Measurements from ENCODE around the gene TBCD. TPM values are rescaled to one million over a fixed set of nuclear protein-coding genes. Genes with fewer than 3 reads are reported as not detected.

The TBCD gene
- total RNA-seq, 3 donors from 2014 or later: 45.4 to 65.9 (median 53.3) TPM

GRCh38 chr17:82704886-82705285 is 47.0 kb upstream of the TBCD start:
- intact Hi-C loops (cut with DNase I; ENCODE audit: low total_unique reads): no loop called here
- DNase-seq (ENCODE audit: low spot score in 2 of 2): no peak
- Histone ChIP-seq H3K27ac (no peak overlapping the region), H3K9me3 (no peaks in the 10 kb centered on the region), H3K4me1 (no peaks in the 10 kb centered on the region), H3K27me3 (no peaks in the 10 kb centered on the region), H3K36me3 (no peaks in the 10 kb centered on the region), H3K4me3 (no peak overlapping the region)
- TF ChIP-seq POLR2AphosphoS5 (IDR thresholded peaks at IDR 0.05) (no peak), POLR2A (IDR thresholded peaks at IDR 0.05) (no peak), CTCF (IDR thresholded peaks at IDR 0.05) (no peak)

GRCh38 chr17:82705756-82706155 is 46.1 kb upstream of the TBCD start:
- H3K36me3 ChIP-seq: no peaks in the 10 kb centered on the region
- H3K27me3 ChIP-seq: no peaks in the 10 kb centered on the region
- no peaks in the 10 kb centered on the region for H3K4me1 ChIP-seq
- H3K9me3 ChIP-seq: no peaks in the 10 kb centered on the region
- no peak for TF ChIP-seq POLR2A (IDR thresholded peaks at IDR 0.05)
- TF ChIP-seq POLR2AphosphoS5 (IDR thresholded peaks at IDR 0.05): no peak
- TF ChIP-seq CTCF (IDR thresholded peaks at IDR 0.05): no peak
- no peak for DNase-seq (ENCODE audit: low spot score in 2 of 2)
- no peak overlapping the region for H3K4me3 ChIP-seq
- intact Hi-C loops (cut with DNase I; ENCODE audit: low total_unique reads): no loop called here
- H3K27ac ChIP-seq: no peak overlapping the region

- TF ChIP-seq POLR2AphosphoS5 (IDR thresholded peaks at IDR 0.05): no peak
- TF ChIP-seq CTCF (IDR thresholded peaks at IDR 0.05): no peak
- TF ChIP-seq POLR2A (IDR thresholded peaks at IDR 0.05): no peak
- DNase-seq (ENCODE audit: low spot score in 2 of 2): no peak
- intact Hi-C loops (cut with DNase I; ENCODE audit: low total_unique reads): no loop called here
- Histone ChIP-seq H3K4me1 (no peaks in the 10 kb centered on the region), H3K27me3 (no peaks in the 10 kb centered on the region), H3K9me3 (no peaks in the 10 kb centered on the region), H3K4me3 (no peak overlapping the region), H3K36me3 (no peaks in the 10 kb centered on the region), H3K27ac (no peak overlapping the region)
Observed at GRCh38 chr17:82709024-82709675, 42.7 kb upstream of the TBCD start.

- TF ChIP-seq CTCF (IDR thresholded peaks at IDR 0.05) (no peak), POLR2AphosphoS5 (IDR thresholded peaks at IDR 0.05) (no peak), POLR2A (IDR thresholded peaks at IDR 0.05) (no peak)
- Histone ChIP-seq H3K4me1 (no peaks in the 10 kb centered on the region), H3K4me3 (no peak overlapping the region), H3K36me3 (no peaks in the 10 kb centered on the region), H3K27ac (no peak overlapping the region), H3K27me3 (no peaks in the 10 kb centered on the region), H3K9me3 (no peaks in the 10 kb centered on the region)
- intact Hi-C loops (cut with DNase I; ENCODE audit: low total_unique reads): no loop called here
- DNase-seq (ENCODE audit: low spot score in 2 of 2): no peak
Observed at GRCh38 chr17:82709676-82710498, 42.0 kb upstream of the TBCD start.

Data from breast epithelium (tissue), 4 donors.